ENCODE data around the gene UBE2G1.
A peak's percentile ranks its signal among the peaks of the same experiment; 100 is the strongest.

GRCh38 chr17:4247361-4247970 is 119.0 kb downstream of the UBE2G1 start:
- TF ChIP-seq CTCF (IDR thresholded peaks at IDR 0.05; ENCODE audit: poor library complexity, severe bottlenecking) (no peak), POLR2AphosphoS5 (IDR thresholded peaks at IDR 0.05) (peak; percentile 100), MXI1 (conservative IDR thresholded peaks at IDR 0.05; ENCODE audit: poor library complexity, severe bottlenecking) (peak; percentile 54), REST (IDR thresholded peaks at IDR 0.05; ENCODE audit: borderline replicate concordance) (peak; percentile 74), EP300 (conservative IDR thresholded peaks at IDR 0.05; ENCODE audit: poor library complexity, severe bottlenecking) (peak; percentile 88)

Measured in neural cell (in vitro differentiated cells).